Effector memory CD4-positive, alpha-beta T cell (primary cell): ENCODE data around the gene ZBTB21.

Experiments used
- DNase-seq, 3 donors: peaks; one replicate each; pipeline ENCODE4 v3.0.0-alpha.2; 2020
- H3K27ac ChIP-seq: 2 replicates; pipeline ENCODE4 v1.7.0; 2013; ENCODE audit warnings: mild to moderate bottlenecking, low read length, moderate library complexity; ENCODE audit not compliant: insufficient read depth, poor library complexity, severe bottlenecking
- H3K27me3 ChIP-seq: replicated peaks from 2 replicates; pipeline ENCODE4 v1.7.0; 2013; ENCODE audit warnings: mild to moderate bottlenecking, low read length; ENCODE audit not compliant: insufficient read depth, control insufficient read depth, poor library complexity, severe bottlenecking
- H3K36me3 ChIP-seq: 2 replicates; pipeline ENCODE4 v1.7.0; 2013; ENCODE audit warnings: mild to moderate bottlenecking, low read length, moderate library complexity; ENCODE audit not compliant: control insufficient read depth, insufficient read depth
- H3K4me1 ChIP-seq: 2 replicates; pipeline ENCODE4 v1.7.0; 2013; ENCODE audit warnings: low read length, mild to moderate bottlenecking; ENCODE audit not compliant: control insufficient read depth, insufficient read depth, poor library complexity, severe bottlenecking
- H3K4me3 ChIP-seq: 2 replicates; pipeline ENCODE4 v1.7.0; 2013; ENCODE audit warnings: low read length, low read depth, mild to moderate bottlenecking; ENCODE audit not compliant: insufficient read depth, poor library complexity, severe bottlenecking
- H3K9me3 ChIP-seq: 2 replicates; pipeline ENCODE4 v1.7.0; 2013; ENCODE audit warnings: mild to moderate bottlenecking, low read length, moderate library complexity; ENCODE audit not compliant: control insufficient read depth

ZBTB21 gene

DNA sequence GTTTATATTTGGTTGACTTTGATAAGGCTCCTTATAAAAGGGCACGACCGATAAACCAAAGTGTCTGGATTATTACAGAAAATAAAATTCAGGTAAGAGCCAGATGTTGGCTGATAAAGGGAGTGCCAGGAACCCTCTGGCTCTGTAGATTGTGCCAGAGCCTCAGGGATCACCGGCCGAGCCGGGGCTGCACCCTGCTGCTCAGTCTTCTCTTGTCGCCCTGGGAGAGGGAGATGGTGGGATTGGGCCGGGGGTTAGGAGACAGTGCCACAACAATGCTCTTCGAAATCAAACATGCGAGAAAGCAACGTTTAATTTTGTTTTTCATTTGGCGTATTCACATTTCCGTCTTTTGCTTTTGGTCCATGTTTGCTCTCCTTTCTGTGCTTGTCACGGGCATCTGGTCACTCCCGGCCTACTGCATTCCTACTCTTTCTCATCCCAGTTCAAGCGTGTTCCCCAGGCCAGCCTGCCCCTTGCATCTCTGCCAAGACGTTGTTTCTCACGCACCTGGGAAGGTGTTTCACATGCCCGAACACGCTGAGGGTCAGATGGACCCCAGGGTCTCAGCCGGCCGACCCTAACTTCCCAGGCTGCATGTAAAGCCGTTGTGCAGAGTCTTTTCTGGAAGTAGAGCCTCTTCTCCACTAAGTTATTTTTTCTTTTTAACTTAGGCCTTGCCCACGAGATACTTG is 37.5 kb downstream of the ZBTB21 start:
- DNase-seq: no peak
- H3K27me3 ChIP-seq: no peaks in the 10 kb centered on the region

DNA sequence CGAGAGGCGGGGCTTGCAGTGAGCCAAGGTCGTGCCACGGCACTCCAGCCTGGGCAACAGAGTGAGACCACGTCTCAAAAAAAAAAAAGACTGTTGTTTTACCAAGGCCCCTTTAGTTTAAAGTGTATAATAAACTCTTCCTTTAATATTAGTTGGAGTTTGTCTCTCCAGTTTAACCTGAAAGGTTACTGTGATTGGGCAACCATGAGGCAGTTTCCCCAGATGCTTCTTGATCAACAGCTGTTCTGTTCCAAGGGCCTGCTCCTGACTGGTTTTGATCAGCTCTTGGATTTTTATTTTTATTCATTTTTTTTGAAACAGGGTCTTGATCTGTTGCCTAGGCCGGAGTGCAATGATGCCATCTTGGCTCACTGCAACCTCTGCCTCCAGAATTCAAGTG is 38.3 kb downstream of the ZBTB21 start:
- H3K9me3 ChIP-seq: no peaks in the 10 kb centered on the region
- H3K36me3 ChIP-seq: no peaks in the 10 kb centered on the region
- DNase-seq: no peak
- no peak overlapping the region for H3K4me3 ChIP-seq
- peaks cover 9% of the 10 kb centered on the region for H3K4me1 ChIP-seq
- H3K27ac ChIP-seq: no peak overlapping the region
- no peaks in the 10 kb centered on the region for H3K27me3 ChIP-seq

More for the DNA sequence above, 37.5 kb downstream of the ZBTB21 start:
- Histone ChIP-seq H3K27ac (no peak overlapping the region), H3K36me3 (no peaks in the 10 kb centered on the region), H3K9me3 (no peaks in the 10 kb centered on the region), H3K4me1 (peaks cover 9% of the 10 kb centered on the region), H3K4me3 (no peak overlapping the region)

DNA sequence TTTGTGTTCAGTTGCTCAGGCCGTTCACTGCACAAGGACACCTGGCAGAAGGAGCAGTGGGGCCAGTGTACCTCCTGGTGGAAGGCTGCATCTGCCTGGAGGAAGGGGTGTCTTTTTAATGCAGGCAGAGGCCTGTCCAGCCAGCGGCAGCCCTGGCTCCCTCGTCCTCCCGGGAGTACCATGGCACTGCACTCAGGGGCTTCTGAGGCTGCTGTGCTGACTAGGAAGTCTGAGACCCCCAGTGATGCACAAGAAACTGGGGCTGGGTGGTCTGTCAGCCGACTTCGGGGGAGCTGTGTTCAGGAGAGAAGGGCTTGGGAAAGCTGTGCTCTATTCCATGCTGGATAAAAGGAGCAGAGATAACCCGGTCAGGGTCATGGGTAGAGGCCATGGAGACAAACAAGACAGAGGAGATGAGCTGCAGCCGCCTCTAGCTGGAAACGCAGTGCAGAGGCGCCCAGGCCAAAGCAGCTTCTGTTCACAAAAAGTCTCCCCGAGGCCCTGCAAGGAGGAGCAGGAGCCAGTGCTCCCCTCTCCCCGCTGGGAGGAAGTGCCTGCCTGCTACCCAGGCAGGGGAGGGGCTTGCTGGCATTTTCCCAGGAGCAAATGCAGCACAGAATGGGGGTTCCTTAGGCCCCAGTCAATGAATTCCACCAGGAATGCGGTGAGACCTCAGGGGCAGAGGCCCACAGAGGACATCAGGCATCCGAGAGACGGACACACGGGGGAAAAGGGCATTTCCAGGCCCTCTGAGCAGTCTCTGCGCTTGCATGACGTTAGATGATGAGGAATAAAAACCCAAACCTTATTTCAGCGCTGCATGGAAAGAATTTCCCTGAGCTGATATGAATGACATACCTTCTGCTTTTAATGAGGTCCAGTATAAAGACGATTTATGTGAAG is 39.2 kb downstream of the ZBTB21 start:
- peaks cover 9% of the 10 kb centered on the region for H3K4me1 ChIP-seq

DNA sequence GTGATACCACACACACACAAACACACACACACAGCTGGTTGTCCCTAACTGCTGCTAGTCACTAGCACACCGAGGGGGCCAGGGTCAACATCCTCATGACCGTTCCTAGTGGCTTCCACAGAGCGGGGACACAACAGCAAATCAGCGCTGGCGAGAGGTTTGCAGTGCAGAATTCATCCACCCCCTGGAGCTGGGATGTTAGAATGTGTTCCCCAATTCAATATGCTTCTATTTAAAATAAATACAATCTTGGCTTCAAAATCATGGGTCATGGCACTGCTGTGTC is 40.1 kb downstream of the ZBTB21 start:
- Histone ChIP-seq H3K4me1 (peaks cover 9% of the 10 kb centered on the region), H3K9me3 (no peaks in the 10 kb centered on the region), H3K27me3 (no peaks in the 10 kb centered on the region), H3K4me3 (no peak overlapping the region), H3K27ac (no peak overlapping the region), H3K36me3 (no peaks in the 10 kb centered on the region)
- DNase-seq: no peak

More for the DNA sequence above, 39.2 kb downstream of the ZBTB21 start:
- Histone ChIP-seq H3K27ac (no peak overlapping the region), H3K4me3 (no peak overlapping the region), H3K36me3 (no peaks in the 10 kb centered on the region), H3K27me3 (no peaks in the 10 kb centered on the region), H3K9me3 (no peaks in the 10 kb centered on the region)
- no peak for DNase-seq

DNA sequence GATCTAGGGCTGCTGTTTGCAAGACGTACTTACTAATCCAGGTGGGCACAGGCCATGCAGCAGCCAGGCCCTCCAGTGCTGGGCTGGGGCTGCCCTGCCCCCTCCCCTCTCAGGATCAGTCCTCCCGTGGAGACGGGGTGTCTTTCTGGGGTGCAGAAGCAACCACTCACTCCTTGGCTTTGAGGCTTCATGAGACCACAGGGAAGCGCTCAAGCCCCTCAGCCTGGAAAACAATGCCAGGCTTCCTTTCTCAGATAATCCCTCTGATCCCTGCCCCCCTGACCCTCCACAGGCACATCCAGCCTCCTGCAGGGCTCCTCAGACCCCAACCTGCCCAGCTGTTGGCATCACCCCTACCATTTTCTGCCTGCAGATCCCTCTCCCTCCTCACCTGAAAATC is 42.5 kb downstream of the ZBTB21 start:
- Histone ChIP-seq H3K36me3 (no peaks in the 10 kb centered on the region), H3K4me3 (no peak overlapping the region), H3K27ac (no peak overlapping the region), H3K27me3 (no peaks in the 10 kb centered on the region), H3K9me3 (no peaks in the 10 kb centered on the region), H3K4me1 (no peaks in the 10 kb centered on the region)
- DNase-seq: no peak

DNA sequence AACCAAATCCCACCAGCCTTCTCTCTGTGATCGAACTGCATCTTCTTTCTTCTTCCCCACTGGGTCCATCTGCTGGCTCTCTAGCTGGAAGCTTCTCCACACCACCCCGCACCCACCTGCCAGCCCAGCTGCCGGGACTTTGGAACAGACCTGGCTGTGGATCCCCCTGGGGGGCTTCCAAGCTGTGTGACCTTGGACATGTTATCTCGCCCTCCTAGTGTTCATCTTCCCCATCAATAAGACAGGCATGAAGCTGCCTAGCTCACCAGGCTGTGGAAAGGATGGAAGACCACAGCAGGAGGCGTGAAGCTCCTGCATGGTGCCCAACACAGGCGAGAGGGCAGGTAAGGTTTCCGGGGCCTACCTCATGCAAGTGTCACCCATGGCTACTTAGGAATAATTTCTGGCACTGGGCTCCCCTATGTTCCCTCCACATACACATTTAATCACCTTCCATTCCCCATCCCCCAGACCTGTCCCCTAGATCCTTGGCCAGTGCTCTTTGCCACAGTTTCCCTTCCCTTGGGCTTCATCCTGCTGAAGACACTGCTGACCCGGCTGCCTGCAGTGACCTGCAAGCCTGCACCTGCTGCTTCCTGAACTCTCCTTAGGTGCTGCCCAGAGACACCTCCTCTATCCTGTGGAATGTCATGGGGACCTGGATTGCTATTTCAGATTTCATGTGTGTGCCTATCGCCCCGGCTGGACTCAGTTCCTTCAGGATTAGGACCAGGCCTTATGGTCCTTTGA is 43.1 kb downstream of the ZBTB21 start:
- H3K27ac ChIP-seq: no peak overlapping the region
- no peaks in the 10 kb centered on the region for H3K36me3 ChIP-seq
- no peaks in the 10 kb centered on the region for H3K4me1 ChIP-seq
- no peak overlapping the region for H3K4me3 ChIP-seq
- DNase-seq: no peak
- H3K27me3 ChIP-seq: no peaks in the 10 kb centered on the region
- H3K9me3 ChIP-seq: no peaks in the 10 kb centered on the region

DNA sequence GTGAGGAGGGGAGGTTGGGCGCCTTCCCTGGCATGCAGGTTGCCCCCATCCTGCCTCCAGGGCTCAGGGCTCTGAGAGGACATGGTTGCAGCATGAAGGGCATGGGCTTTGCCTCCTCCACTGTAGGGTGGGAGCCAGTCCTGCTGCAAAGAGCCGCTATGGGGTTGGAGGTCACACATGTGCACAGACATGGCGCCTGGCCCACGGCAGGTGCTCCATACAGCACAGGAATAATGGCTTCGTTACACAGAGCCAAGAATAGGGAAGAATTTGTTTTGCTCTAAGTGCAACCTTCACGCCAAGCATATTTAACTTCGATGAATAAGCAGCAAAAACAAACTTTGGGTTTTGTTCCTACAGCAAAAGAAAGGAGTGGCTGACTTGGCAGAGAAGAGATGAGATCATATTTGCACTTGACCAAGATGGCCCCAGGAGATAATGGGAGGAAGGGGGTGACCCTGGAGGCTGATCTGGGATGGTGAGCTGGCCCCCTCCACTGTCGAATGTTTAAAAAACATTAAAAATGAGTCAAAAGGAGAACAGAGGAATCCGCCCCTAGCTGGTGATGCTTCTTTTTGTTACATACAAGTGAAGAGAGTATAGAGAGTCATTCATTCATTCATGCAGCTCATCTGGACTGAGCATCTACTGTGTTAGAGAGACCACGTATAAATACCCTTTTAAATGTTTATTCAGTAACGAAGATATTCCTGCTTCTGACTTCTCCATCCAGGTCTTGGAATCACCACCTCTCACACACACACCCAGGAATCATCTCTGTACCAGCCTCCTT is 43.9 kb downstream of the ZBTB21 start:
- H3K4me3 ChIP-seq: no peak overlapping the region

DNA sequence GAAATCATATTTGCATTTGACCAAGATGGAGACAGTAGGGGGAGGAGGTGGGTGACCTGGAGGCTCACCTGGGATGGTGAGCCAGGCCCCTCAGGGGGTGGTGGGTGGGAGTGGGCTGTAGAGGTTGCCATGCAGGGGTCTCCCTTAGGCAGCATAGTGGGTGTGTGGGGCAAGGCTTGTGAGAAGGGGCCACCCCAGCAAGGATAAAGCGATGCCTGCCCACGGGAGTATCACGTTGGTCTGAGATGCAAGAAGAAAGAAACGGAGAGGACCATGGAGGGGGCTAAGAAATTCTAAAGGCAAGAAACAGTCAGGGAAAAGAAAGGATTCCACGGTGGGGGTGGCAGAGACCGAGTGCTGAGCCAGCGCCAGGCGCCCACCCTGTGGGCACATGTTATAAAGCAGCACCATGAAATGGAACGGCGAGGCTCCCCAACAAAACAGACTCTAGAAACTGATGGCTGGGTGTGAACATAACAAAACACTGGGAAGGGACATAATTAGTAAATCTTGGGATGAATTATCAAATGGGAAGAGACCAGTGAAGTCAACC is 44.6 kb downstream of the ZBTB21 start:
- Histone ChIP-seq H3K4me3 (no peak overlapping the region), H3K4me1 (no peaks in the 10 kb centered on the region), H3K27me3 (no peaks in the 10 kb centered on the region), H3K9me3 (no peaks in the 10 kb centered on the region), H3K27ac (no peak overlapping the region), H3K36me3 (no peaks in the 10 kb centered on the region)
- no peak for DNase-seq

More for the DNA sequence above, 43.9 kb downstream of the ZBTB21 start:
- Histone ChIP-seq H3K9me3 (no peaks in the 10 kb centered on the region), H3K27ac (no peak overlapping the region), H3K27me3 (no peaks in the 10 kb centered on the region), H3K4me1 (no peaks in the 10 kb centered on the region), H3K36me3 (no peaks in the 10 kb centered on the region)
- no peak for DNase-seq

DNA sequence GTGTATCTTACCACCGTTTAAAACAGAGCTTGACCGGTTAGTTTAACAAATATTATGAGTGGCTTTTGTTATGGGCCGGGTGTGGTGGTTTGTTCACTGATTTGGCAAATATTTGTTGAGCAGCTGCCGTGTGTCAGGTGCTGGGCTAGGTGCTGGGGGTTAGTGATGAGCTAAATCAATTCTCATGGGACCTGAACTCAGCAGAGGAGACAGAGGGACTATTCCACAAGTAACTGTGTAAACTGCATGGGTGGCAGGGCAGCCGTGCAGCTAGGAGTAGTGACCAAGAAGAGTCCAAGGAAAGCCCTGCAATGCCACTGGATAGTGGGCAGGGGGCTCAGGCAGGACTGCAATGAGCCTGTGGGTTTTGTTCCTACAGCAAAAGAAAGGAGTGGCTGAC is 45.1 kb downstream of the ZBTB21 start:
- Histone ChIP-seq H3K4me3 (no peak overlapping the region), H3K9me3 (no peaks in the 10 kb centered on the region), H3K36me3 (no peaks in the 10 kb centered on the region), H3K27ac (no peak overlapping the region), H3K27me3 (no peaks in the 10 kb centered on the region), H3K4me1 (no peaks in the 10 kb centered on the region)
- no peak for DNase-seq
